Stimulated activated naive CD4-positive, alpha-beta T cell treated with Interleukin-2 at 50 U/mL for 16 hours (primary cell): Measurements from ENCODE around the gene CORO2A.
"Not testable (repeated sequence)": the region's sequence is repeated elsewhere in the genome, so short reads cannot be mapped to it uniquely, and the experiment has no call there.

Experiments used
- DNase-seq: peaks from one replicate; lab custom pipeline; 2025; lab: John Stamatoyannopoulos, UW

Gene CORO2A

DNA sequence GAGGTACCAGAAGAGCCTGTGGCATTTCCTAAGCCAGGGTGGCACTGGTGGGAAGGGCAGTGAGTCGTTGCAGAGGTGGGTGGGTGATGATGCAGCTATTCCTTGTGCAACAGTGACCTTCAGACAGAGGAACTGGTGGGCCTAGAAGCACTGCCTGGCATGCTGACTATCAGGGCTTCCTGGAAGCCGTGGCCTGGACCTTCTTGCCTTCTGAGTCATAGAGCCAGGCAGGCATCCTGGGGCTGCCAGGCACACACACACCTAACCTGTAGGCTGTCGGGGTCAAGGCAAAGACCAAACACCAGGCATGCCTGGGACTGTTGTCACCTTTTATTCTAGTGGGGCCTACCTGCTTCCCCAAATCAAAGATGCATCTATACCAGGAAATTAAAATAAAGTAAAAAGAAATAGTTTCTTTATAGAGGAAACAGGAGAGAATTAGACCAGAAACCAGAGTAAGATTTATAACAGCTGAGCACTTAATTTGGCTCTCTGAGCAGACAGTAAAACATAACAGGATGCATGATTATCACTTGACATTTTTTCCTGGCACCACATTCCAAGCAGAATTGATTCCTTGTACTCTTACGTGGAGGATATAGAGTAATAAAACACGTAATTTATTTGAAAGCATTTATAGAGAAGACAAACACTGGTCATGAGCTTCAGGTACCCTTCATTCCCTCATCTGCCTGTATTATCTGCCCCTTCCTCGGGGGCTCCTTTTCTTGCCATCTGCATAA lies 110.8 kb downstream of the CORO2A start:
- peak; percentile 35 for DNase-seq

GRCh38 chr9:98080780-98081179 lies 111.7 kb downstream of the CORO2A start:
- DNase-seq, result no peak

DNA sequence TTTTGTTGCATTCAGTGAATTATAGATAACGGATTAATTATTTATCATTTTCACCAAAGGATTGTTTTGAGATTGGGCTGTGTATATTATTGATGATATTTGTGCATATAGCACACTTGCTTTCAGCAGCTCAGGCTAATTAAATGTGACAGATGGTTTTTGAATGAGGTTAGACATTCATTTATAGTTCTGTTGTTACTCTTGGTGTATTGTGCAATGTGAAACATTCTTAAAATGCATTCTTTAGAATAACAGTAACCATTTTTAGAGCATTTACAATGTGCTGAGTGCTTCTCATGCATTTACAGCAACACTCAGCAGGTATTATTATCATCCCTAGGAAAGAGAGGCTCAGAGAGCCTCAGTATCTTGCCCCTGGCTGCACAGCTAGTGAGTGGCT lies 112.1 kb downstream of the CORO2A start:
- DNase-seq, result no peak

DNA sequence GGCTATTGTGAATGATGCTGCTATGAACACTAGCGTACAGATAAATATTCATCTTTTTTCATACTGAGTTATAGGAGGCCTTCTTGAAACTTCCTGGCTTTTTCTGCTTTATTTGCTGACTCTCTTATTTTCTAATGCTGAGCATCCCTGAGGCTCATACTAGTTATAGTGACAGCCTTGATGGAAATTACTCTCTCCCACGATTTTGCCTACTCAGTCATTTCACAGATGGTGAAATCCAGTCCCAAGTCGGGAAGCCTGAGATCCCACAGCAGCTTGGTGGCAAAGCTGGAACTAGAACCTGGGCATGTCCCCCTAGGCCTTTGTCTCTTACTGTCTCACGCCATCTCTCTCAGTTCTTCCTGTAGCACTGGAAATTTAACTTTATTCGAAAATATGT lies 113.5 kb downstream of the CORO2A start:
- DNase-seq, result no peak

- not testable (repeated sequence) for DNase-seq
Observed at GRCh38 chr9:98076514-98076890, 115.9 kb downstream of the CORO2A start.

GRCh38 chr9:98075332-98075805 lies 117.1 kb downstream of the CORO2A start:
- no peak for DNase-seq

DNA sequence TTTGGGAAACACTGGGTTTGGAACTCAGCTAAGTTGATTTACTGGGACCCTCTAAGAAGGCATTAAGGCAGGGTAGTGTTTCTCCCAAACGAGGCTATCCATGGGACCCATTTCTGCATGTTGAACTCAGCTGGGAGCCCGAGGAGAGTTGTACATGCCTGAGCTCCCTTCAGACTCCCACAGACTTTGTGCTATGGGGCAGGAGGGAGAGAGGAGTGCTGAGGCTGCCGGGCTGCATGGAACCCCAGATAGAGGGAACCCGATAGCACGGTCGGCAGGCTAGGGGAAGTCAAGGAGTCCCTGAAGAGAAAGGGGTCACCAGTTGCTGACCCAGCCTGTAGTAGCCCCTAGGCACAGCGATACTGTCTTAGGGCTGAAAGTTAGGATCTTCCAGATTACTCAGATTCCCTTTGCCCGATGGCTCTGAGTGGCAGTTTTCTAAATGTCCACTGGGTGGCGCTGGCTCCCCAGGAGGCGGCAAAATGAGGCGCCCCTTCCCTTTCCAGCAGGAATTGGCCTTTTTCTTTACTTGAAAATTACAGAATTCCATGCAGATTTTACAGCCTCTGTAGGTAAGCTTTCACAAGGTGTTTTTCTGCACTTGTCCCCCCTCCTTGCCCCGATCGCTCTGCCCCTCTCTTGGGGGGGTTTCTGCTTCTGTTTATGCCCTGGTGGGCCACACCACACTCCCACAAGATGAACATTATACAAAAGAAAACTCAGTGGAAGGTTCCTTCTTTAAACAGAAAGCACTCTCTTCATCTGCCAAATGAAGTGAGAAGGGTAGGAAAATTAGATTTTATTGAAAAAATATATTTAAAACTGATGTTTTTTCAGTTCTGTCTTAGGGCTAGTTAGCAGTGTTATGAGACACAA lies 118.1 kb downstream of the CORO2A start:
- DNase-seq, result peak; percentile 35

DNA sequence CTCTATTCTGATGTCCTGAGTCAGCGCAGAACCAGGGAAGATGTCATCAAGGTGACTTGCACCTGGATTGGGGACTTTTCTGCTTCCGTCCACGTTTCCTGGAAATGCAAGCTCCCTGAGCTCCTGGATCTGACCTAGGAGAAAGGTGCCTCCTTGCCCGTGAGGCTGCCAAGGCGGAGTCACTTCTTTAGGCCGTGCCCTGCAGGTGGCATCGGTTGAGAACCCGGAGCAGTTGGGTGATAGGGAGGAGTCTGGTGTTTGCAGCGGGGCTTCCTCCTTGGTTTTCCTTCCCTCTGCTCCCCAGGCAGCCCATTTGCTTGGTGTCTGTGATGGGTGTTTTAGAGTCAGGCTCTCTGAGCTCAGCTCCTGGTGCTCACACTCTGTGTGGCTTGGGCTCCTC lies 120.7 kb downstream of the CORO2A start:
- DNase-seq, result no peak
